IMR-90 (cell line): ENCODE data around the gene CLEC3B. TPM values are rescaled to one million over a fixed set of nuclear protein-coding genes. Genes with fewer than 3 reads are reported as not detected.

ENCODE experiments used
- ATAC-seq: fragments of 200-7000 bp; cut with Tn5 transposase; 2 replicates; pipeline ENCODE4 v1.9.1; 2020; ENCODE audit warnings: low read depth, mild to moderate bottlenecking, moderate library complexity
- BruUV-seq: library from RNA; stranded (reverse); fragments of 400-500 nt; replicated peaks from 2 replicates; lab custom pipeline; 2021; lab: Mats Ljungman, UMichigan
- CTCF ChIA-PET: fragments of 300-600 bp; formaldehyde crosslinking; extraction: SDS; loops from one replicate; lab custom pipeline; 2021; ENCODE audit warnings: antibody characterized with exemption; lab: Yijun Ruan, JAX
- POLR2A ChIA-PET: fragments of 300-600 bp; sonication (Branson Sonifier 250); formaldehyde crosslinking; loops from one replicate; lab custom pipeline; 2022; ENCODE audit warnings: antibody characterized with exemption; ENCODE audit not compliant: unreplicated experiment; lab: Charles Lee
- DNase-seq: peaks from one replicate; pipeline ENCODE4 v3.0.0; 2013
- H2AFZ ChIP-seq: replicated peaks from 2 replicates; pipeline ENCODE3; 2013; ENCODE audit warnings: low read length, mild to moderate bottlenecking; ENCODE audit not compliant: poor library complexity
- H2AK5ac ChIP-seq: 2 replicates; pipeline ENCODE4 v1.6.1; 2013; ENCODE audit warnings: low read depth, low read length, inconsistent platforms
- H2AK9ac ChIP-seq: replicated peaks from 2 replicates; pipeline ENCODE3; 2013; ENCODE audit warnings: mild to moderate bottlenecking, low read depth, low read length, moderate library complexity; ENCODE audit not compliant: poor library complexity
- H2BK120ac ChIP-seq: 2 replicates; pipeline ENCODE4 v1.6.1; 2013; ENCODE audit warnings: low read depth, low read length, inconsistent platforms
- H2BK15ac ChIP-seq: 3 replicates; pipeline ENCODE4 v1.6.1; 2013; ENCODE audit warnings: low read depth, low read length, inconsistent platforms
- H2BK20ac ChIP-seq: 2 replicates; pipeline ENCODE4 v1.6.1; 2013; ENCODE audit warnings: low read depth, mild to moderate bottlenecking, inconsistent platforms, low read length, moderate library complexity
- H2BK5ac ChIP-seq: 2 replicates; pipeline ENCODE4 v1.6.1; 2013; ENCODE audit warnings: mild to moderate bottlenecking, low read depth, low read length, inconsistent platforms; ENCODE audit not compliant: poor library complexity, severe bottlenecking
- H3K14ac ChIP-seq: replicated peaks from 2 replicates; pipeline ENCODE4 v1.6.1; 2013; ENCODE audit warnings: low read depth, low read length, inconsistent platforms
- H3K18ac ChIP-seq: 2 replicates; pipeline ENCODE4 v1.6.1; 2013; ENCODE audit warnings: low read depth, low read length, control low read depth
- H3K23ac ChIP-seq: 2 replicates; pipeline ENCODE4 v1.6.1; 2013; ENCODE audit warnings: low read depth, low read length, inconsistent platforms
- H3K27ac ChIP-seq: 2 replicates; pipeline ENCODE4 v1.5.1; 2013; ENCODE audit warnings: mild to moderate bottlenecking, control low read depth, low read length; ENCODE audit not compliant: insufficient read depth
- H3K27me3 ChIP-seq: 2 replicates; pipeline ENCODE4 v1.6.1; 2013; ENCODE audit warnings: low read length; ENCODE audit not compliant: control insufficient read depth, insufficient read depth
- H3K36me3 ChIP-seq: 2 replicates; pipeline ENCODE4 v1.6.1; 2013; ENCODE audit warnings: low read length, mixed read lengths; ENCODE audit not compliant: control insufficient read depth, insufficient read depth
- H3K4ac ChIP-seq: 2 replicates; pipeline ENCODE4 v1.6.1; 2013; ENCODE audit warnings: low read depth, low read length, inconsistent platforms
- H3K4me1 ChIP-seq: 2 replicates; pipeline ENCODE4 v1.6.1; 2013; ENCODE audit warnings: low read length, mixed read lengths; ENCODE audit not compliant: control insufficient read depth, insufficient read depth
- H3K4me2 ChIP-seq: 2 replicates; pipeline ENCODE4 v1.6.1; 2013; ENCODE audit warnings: low read depth, mild to moderate bottlenecking, control low read depth, low read length, moderate library complexity
- H3K4me3 ChIP-seq: 2 replicates; pipeline ENCODE4 v1.5.1; 2013; ENCODE audit warnings: low read depth, mild to moderate bottlenecking, control low read depth, low read length, moderate library complexity; ENCODE audit not compliant: insufficient read depth
- H3K56ac ChIP-seq: 2 replicates; pipeline ENCODE4 v1.6.1; 2013; ENCODE audit warnings: low read length, inconsistent platforms; ENCODE audit not compliant: insufficient read depth; ENCODE audit errors: extremely low read depth
- H3K79me1 ChIP-seq, 2 experiments: 2 replicates each; pipeline ENCODE4 v1.6.1; 2013; ENCODE audit warnings: low read length in 2 of 2, inconsistent platforms in 1 of 2, low read depth in 1 of 2
- H3K9ac ChIP-seq: 2 replicates; pipeline ENCODE4 v1.6.1; 2013; ENCODE audit warnings: low read depth, low read length, control low read depth
- H3K9me1 ChIP-seq: 2 replicates; pipeline ENCODE4 v1.6.1; 2013; ENCODE audit warnings: low read length, inconsistent platforms; ENCODE audit not compliant: insufficient read depth
- H3K9me3 ChIP-seq: 2 replicates; pipeline ENCODE4 v1.6.1; 2013; ENCODE audit warnings: low read length; ENCODE audit not compliant: control insufficient read depth, insufficient read depth
- H4K20me1 ChIP-seq: 2 replicates; pipeline ENCODE4 v1.6.1; 2013; ENCODE audit warnings: low read length, inconsistent platforms; ENCODE audit not compliant: insufficient read depth
- H4K5ac ChIP-seq: 2 replicates; pipeline ENCODE4 v1.6.1; 2013; ENCODE audit warnings: mild to moderate bottlenecking, low read depth, low read length, control low read depth
- H4K8ac ChIP-seq, 2 experiments: 2 replicates each; pipeline ENCODE4 v1.6.1; 2013; ENCODE audit warnings: low read depth in 2 of 2, low read length in 2 of 2, control low read depth in 1 of 2, inconsistent platforms in 1 of 2
- H4K91ac ChIP-seq: 2 replicates; pipeline ENCODE4 v1.6.1; 2013; ENCODE audit warnings: low read depth, low read length, inconsistent platforms; ENCODE audit not compliant: insufficient read depth
- BHLHE40 ChIP-seq: fragments of 150-350 bp; IDR thresholded peaks from 2 replicates; pipeline ENCODE4 v1.6.1; 2016; ENCODE audit warnings: mild to moderate bottlenecking, low read depth, low read length
- CEBPB ChIP-seq: IDR thresholded peaks from 2 replicates; pipeline ENCODE4 v1.6.1; 2012; ENCODE audit warnings: low read depth, low read length, improper control_type of control experiment
- CHD1 ChIP-seq: IDR thresholded peaks from 2 replicates; pipeline ENCODE4 v1.6.1; 2012; ENCODE audit warnings: low read depth, low read length, improper control_type of control experiment
- ELK1 ChIP-seq: fragments of 150-350 bp; IDR thresholded peaks from 2 replicates; pipeline ENCODE4 v1.6.1; 2016; ENCODE audit warnings: low read depth, mild to moderate bottlenecking, low read length, moderate library complexity, borderline replicate concordance
- FOS ChIP-seq: fragments of 150-350 bp; IDR thresholded peaks from 2 replicates; pipeline ENCODE4 v1.6.1; 2016; ENCODE audit warnings: low read depth, low read length
- MAFK ChIP-seq: IDR thresholded peaks from 2 replicates; pipeline ENCODE4 v1.6.1; 2012; ENCODE audit warnings: low read depth, low read length, improper control_type of control experiment
- MAZ ChIP-seq: IDR thresholded peaks from 2 replicates; pipeline ENCODE4 v1.6.1; 2012; ENCODE audit warnings: low read depth, mild to moderate bottlenecking, low read length, improper control_type of control experiment, moderate library complexity, borderline replicate concordance
- MXI1 ChIP-seq: IDR thresholded peaks from 2 replicates; pipeline ENCODE4 v1.6.1; 2012; ENCODE audit warnings: low read depth, mild to moderate bottlenecking, low read length, moderate library complexity, borderline replicate concordance
- NFE2L2 ChIP-seq: fragments of 150-350 bp; IDR thresholded peaks from 2 replicates; pipeline ENCODE4 v1.6.1; 2016; ENCODE audit warnings: low read depth, mild to moderate bottlenecking, low read length
- POLR2A ChIP-seq: IDR thresholded peaks from 2 replicates; pipeline ENCODE4 v1.6.1; 2012; ENCODE audit warnings: mild to moderate bottlenecking, low read depth, low read length
- RAD21 ChIP-seq: IDR thresholded peaks from 2 replicates; pipeline ENCODE4 v1.6.1; 2012; ENCODE audit warnings: low read length, improper control_type of control experiment
- RCOR1 ChIP-seq: IDR thresholded peaks from 2 replicates; pipeline ENCODE4 v1.6.1; 2012; ENCODE audit warnings: mild to moderate bottlenecking, low read length, improper control_type of control experiment; ENCODE audit not compliant: insufficient replicate concordance
- RFX5 ChIP-seq: IDR thresholded peaks from 2 replicates; pipeline ENCODE4 v1.8.0; 2012; ENCODE audit warnings: low read depth, mild to moderate bottlenecking, low read length, moderate library complexity
- SMC3 ChIP-seq: fragments of 150-350 bp; IDR thresholded peaks from 2 replicates; pipeline ENCODE4 v1.6.1; 2016; ENCODE audit warnings: low read depth, mild to moderate bottlenecking, antibody characterized with exemption, low read length, moderate library complexity
- WGBS, 2 experiments: methylation state at CpG; one replicate each; pipeline versions ENCODE4 v1.1.5 to v1.1.7; 2013; ENCODE audit warnings: missing lambda C conversion rate in 2 of 2; ENCODE audit not compliant: insufficient read length in 1 of 2; ENCODE audit errors: extremely low coverage in 2 of 2; 5-methylcytosine and 5-hydroxymethylcytosine counted together
- dilution Hi-C: fragments of 300-500 bp; cut with HindIII; formaldehyde crosslinking; loops from one replicate; pipeline ENCODE4 v1.14.3; 2018; ENCODE audit warnings: low sequenced_read_pairs; ENCODE audit not compliant: unreplicated experiment
- in situ Hi-C: fragments of 300-500 bp; cut with MboI; formaldehyde crosslinking; loops from 3 replicates; pipeline ENCODE4 v1.14.3; 2019; ENCODE audit warnings: low sequenced_read_pairs, inconsistent platforms, mixed read lengths
- intact Hi-C: fragments of 100-400 bp; cut with micrococcal nuclease; formaldehyde crosslinking; loops from 2 replicates; pipeline ENCODE4 v1.10.0; 2022
- polyA plus RNA-seq, 3 experiments: library from polyadenylated mRNA; depleted of rRNA; stranded (reverse); fragments of >200 nt; gene quantifications; 2 replicates each; pipeline ENCODE4 v1.2.3, GENCODE V29; 2012; ENCODE audit warnings: low replicate concordance in 1 of 3
- total RNA-seq: library from RNA; depleted of rRNA; stranded (reverse); fragments of >200 nt; gene quantifications from 2 replicates; pipeline ENCODE4 v1.2.3, GENCODE V29; 2012
- TF ChIP-seq, protein P1 (sequence below): fragments of 150-350 bp; IDR thresholded peaks from 2 replicates; pipeline ENCODE4 v1.6.1; 2017; ENCODE audit warnings: mild to moderate bottlenecking, antibody characterized with exemption, low read length, low read depth

The CLEC3B gene
- total and polyA plus RNA-seq, 2 of the 4 experiments (the other 2 are of a cell fraction), result 3.6 to 13.2 TPM

DNA sequence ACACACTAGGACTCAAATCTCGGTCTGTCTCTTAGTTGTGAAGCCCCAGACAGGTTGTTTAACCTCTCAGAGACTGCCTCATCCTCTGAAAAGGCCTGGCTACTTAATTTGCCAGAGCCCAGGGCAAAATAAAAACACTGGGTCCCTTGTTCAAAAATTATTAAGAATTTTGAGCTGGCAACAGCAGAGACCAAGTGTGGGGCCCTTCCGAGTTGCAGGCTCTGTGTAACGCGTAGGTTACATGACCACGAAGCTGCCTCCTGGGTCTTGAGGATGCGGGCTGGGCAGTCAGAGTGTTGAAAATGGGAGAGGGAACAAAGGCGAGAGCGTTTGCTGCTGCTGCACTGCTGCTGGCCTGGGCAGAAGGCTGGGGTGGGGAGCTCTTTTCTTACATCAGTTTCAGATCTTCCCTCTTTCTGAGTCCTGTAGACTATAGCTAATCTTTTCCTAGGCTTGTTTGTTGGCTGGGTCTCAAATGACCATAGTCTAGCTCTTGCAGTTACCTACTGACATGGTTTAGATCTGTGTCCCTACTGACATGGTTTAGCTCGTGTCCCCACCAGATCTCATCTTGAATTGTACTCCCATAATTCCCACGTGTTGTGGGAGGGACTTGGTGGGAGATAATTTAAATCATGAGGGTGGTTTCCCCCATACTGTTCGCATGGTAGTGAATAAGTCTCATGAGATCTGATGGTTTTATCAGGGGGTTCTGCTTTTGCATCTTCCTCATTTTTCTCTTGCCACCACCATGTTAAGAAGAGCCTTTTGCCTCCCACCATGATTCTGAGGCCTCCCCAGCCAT lies 49.9 kb downstream of the CLEC3B start:
- WGBS, 2 experiments, result 100% methylated on average over 1 of the region's 11 CpGs; no CpG with 5 or more reads in 1 of the 2 experiments
- peak overlapping the region; percentile 57 for H2BK120ac ChIP-seq
- peak overlapping the region; percentile 57; the same call in 1 of the 3 replicates for H2BK15ac ChIP-seq
- H2AK9ac ChIP-seq, result no peak overlapping the region
- H4K5ac ChIP-seq, result no peak overlapping the region
- POLR2A ChIA-PET, result no interaction called here
- H3K4ac ChIP-seq, result peak overlapping the region; percentile 10
- intact Hi-C loops (no loop called here), in situ Hi-C loops (no loop called here), dilution Hi-C loops (no loop called here)
- no peak overlapping the region for H3K4me3 ChIP-seq
- ATAC-seq, result no peak
- peaks cover 5% of the 10 kb centered on the region; the same call in 1 of the 2 replicates for H3K9me3 ChIP-seq
- 0 out of 4 replicates have a peak overlapping the region, but pooled peaks of 1 of the 2 experiments have one; percentile 28 for H4K8ac ChIP-seq
- DNase-seq, result no peak
- no peaks in the 10 kb centered on the region for H3K27me3 ChIP-seq
- H3K4me1 ChIP-seq, result no peaks in the 10 kb centered on the region
- no peak overlapping the region for H3K9ac ChIP-seq
- no peak overlapping the region for H3K18ac ChIP-seq
- H2BK20ac ChIP-seq, result no peak overlapping the region; the same call in 1 of the 2 replicates
- H2AFZ ChIP-seq, result no peak overlapping the region
- no peak overlapping the region for H3K56ac ChIP-seq
- 0 out of 2 replicates have a peak overlapping the region, but pooled peaks have one; percentile 10 for H3K14ac ChIP-seq
- H3K27ac ChIP-seq, result no peak overlapping the region
- no peaks in the 10 kb centered on the region for H4K20me1 ChIP-seq
- no peak overlapping the region for H2BK5ac ChIP-seq
- no peak overlapping the region for H3K4me2 ChIP-seq
- H3K23ac ChIP-seq, result no peak overlapping the region
- H2AK5ac ChIP-seq, result no peak overlapping the region
- no TSS peak for BruUV-seq
- H4K91ac ChIP-seq, result no peak overlapping the region
- no peaks in the 10 kb centered on the region for H3K9me1 ChIP-seq
- H3K36me3 ChIP-seq, result no peaks in the 10 kb centered on the region
- CTCF ChIA-PET, result no interaction called here
- no peak for TF ChIP-seq BHLHE40
- TF ChIP-seq, protein P1, sequence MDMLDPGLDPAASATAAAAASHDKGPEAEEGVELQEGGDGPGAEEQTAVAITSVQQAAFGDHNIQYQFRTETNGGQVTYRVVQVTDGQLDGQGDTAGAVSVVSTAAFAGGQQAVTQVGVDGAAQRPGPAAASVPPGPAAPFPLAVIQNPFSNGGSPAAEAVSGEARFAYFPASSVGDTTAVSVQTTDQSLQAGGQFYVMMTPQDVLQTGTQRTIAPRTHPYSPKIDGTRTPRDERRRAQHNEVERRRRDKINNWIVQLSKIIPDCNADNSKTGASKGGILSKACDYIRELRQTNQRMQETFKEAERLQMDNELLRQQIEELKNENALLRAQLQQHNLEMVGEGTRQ, result no peak
- TF ChIP-seq CHD1, result no peak
- TF ChIP-seq CEBPB, result no peak
- no peak for TF ChIP-seq ELK1
- no peak for TF ChIP-seq RFX5
- no peak for TF ChIP-seq RCOR1
- no peak for TF ChIP-seq FOS
- TF ChIP-seq MAFK, result no peak
- no peak for TF ChIP-seq RAD21
- TF ChIP-seq MXI1, result no peak
- no peak for TF ChIP-seq POLR2A
- no peak for TF ChIP-seq NFE2L2
- no peak for TF ChIP-seq MAZ
- no peak for TF ChIP-seq SMC3
- H3K79me1 ChIP-seq, result no peaks in the 10 kb centered on the region
